A673 (cell line): Measurements from ENCODE around the gene FRS2. TPM values are rescaled to one million over a fixed set of nuclear protein-coding genes. Genes with fewer than 3 reads are reported as not detected.

Source experiments
- BruUV-seq: library from RNA; stranded (reverse); fragments of 400-500 nt; replicated peaks from 2 replicates; lab custom pipeline; 2021; lab: Mats Ljungman, UMichigan
- CTCF ChIA-PET: fragments of 300-600 bp; sonication (Branson Sonifier 250); formaldehyde crosslinking; loops from one replicate; lab custom pipeline; 2022; ENCODE audit warnings: antibody characterized with exemption; lab: Charles Lee
- POLR2A ChIA-PET: fragments of 300-600 bp; sonication (Branson Sonifier 250); formaldehyde crosslinking; loops from one replicate; lab custom pipeline; 2022; ENCODE audit warnings: antibody characterized with exemption; ENCODE audit not compliant: low non-redundant PET; lab: Charles Lee
- DNase-seq: peaks from one replicate; pipeline ENCODE4 v3.0.0-alpha.2; 2015; ENCODE audit warnings: low spot score
- H3K27ac ChIP-seq: fragments of 200-600 bp; sonication (generic); 2 replicates; pipeline ENCODE4 v1.5.1; 2016; ENCODE audit warnings: mixed run types, low read depth, mild to moderate bottlenecking, mixed read lengths, antibody characterized with exemption, low read length; ENCODE audit not compliant: poor library complexity, severe bottlenecking
- H3K27me3 ChIP-seq: fragments of 200-600 bp; sonication (generic); replicated peaks from 2 replicates; pipeline ENCODE4 v1.6.1; 2017; ENCODE audit warnings: mixed run types, low read depth, mild to moderate bottlenecking, mixed read lengths, antibody characterized with exemption, low read length; ENCODE audit not compliant: insufficient read depth, poor library complexity
- H3K36me3 ChIP-seq: fragments of 200-600 bp; sonication (generic); 2 replicates; pipeline ENCODE4 v1.6.1; 2016; ENCODE audit warnings: mixed run types, mild to moderate bottlenecking, mixed read lengths, antibody characterized with exemption, low read length; ENCODE audit not compliant: insufficient read depth, poor library complexity, severe bottlenecking
- H3K4me1 ChIP-seq: fragments of 200-600 bp; sonication (generic); 2 replicates; pipeline ENCODE4 v1.6.1; 2017; ENCODE audit warnings: mixed run types, mild to moderate bottlenecking, mixed read lengths, antibody characterized with exemption, low read length; ENCODE audit not compliant: insufficient read depth, poor library complexity, severe bottlenecking
- H3K4me3 ChIP-seq: fragments of 200-600 bp; sonication (generic); 2 replicates; pipeline ENCODE4 v1.5.1; 2016; ENCODE audit warnings: low read depth, mixed run types, mild to moderate bottlenecking, mixed read lengths, low read length; ENCODE audit not compliant: poor library complexity, severe bottlenecking
- H3K9me3 ChIP-seq: fragments of 200-600 bp; sonication (generic); 2 replicates; pipeline ENCODE4 v1.6.1; 2016; ENCODE audit warnings: mixed run types, low read depth, mild to moderate bottlenecking, mixed read lengths, antibody characterized with exemption, low read length; ENCODE audit not compliant: poor library complexity, severe bottlenecking
- EZH2 ChIP-seq: fragments of 200-600 bp; sonication (generic); IDR thresholded peaks from 2 replicates; pipeline ENCODE4 v1.6.1; 2017; ENCODE audit warnings: borderline replicate concordance, low read depth, mild to moderate bottlenecking, mixed read lengths, antibody characterized with exemption, low read length; ENCODE audit not compliant: poor library complexity, severe bottlenecking
- intact Hi-C: fragments of 100-400 bp; cut with micrococcal nuclease; formaldehyde crosslinking; loops from one replicate; pipeline ENCODE4 v1.10.0; 2022; ENCODE audit not compliant: unreplicated experiment
- total RNA-seq: library from RNA; stranded (reverse); gene quantifications from 2 replicates; pipeline ENCODE4 v1.2.3, GENCODE V29; 2021
- TF ChIP-seq, protein P1 (sequence below): fragments of 300-800, 200-600 bp; sonication (generic); conservative IDR thresholded peaks from 2 replicates; pipeline ENCODE4 v1.5.1; 2017; ENCODE audit warnings: low read depth, mild to moderate bottlenecking, antibody characterized with exemption, low read length, moderate library complexity, mixed read lengths

The FRS2 gene
- total RNA-seq, 1 experiment from 2014 or later = 34.5 TPM

DNA sequence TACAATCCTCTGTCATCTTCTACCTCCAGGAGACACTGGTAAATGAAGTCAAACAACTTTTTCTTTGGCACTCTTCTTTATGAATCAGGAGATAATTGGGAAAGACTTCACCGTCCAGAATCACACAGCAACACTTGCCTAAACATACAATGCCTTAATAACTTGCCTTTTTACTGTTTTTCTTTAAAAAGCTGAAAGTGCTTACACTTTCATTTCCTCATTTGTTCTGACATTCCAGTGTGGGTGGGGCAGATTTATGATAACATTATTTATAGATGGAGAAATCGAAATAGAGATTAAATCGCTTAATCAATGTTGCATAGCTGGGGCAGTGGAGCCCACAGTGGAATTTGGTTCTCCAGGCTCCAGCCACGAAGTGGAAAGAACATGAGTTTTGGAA lies 2.8 kb upstream of the FRS2 start:
- Histone ChIP-seq H3K4me1 (peaks cover 10% of the 10 kb centered on the region), H3K27ac (no peak overlapping the region), H3K36me3 (no peaks in the 10 kb centered on the region), H3K4me3 (no peak overlapping the region), H3K27me3 (no peaks in the 10 kb centered on the region), H3K9me3 (no peaks in the 10 kb centered on the region)
- POLR2A ChIA-PET = no interaction called here
- BruUV-seq = no TSS peak
- CTCF ChIA-PET = no interaction called here
- intact Hi-C loops = no loop called here
- DNase-seq = no peak
- TF ChIP-seq, protein P1, sequence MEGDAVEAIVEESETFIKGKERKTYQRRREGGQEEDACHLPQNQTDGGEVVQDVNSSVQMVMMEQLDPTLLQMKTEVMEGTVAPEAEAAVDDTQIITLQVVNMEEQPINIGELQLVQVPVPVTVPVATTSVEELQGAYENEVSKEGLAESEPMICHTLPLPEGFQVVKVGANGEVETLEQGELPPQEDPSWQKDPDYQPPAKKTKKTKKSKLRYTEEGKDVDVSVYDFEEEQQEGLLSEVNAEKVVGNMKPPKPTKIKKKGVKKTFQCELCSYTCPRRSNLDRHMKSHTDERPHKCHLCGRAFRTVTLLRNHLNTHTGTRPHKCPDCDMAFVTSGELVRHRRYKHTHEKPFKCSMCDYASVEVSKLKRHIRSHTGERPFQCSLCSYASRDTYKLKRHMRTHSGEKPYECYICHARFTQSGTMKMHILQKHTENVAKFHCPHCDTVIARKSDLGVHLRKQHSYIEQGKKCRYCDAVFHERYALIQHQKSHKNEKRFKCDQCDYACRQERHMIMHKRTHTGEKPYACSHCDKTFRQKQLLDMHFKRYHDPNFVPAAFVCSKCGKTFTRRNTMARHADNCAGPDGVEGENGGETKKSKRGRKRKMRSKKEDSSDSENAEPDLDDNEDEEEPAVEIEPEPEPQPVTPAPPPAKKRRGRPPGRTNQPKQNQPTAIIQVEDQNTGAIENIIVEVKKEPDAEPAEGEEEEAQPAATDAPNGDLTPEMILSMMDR = no peak
- TF ChIP-seq EZH2 = no peak

- BruUV-seq = no TSS peak
- Histone ChIP-seq H3K27ac (no peak overlapping the region), H3K27me3 (no peaks in the 10 kb centered on the region), H3K4me3 (no peak overlapping the region), H3K4me1 (peaks cover 15% of the 10 kb centered on the region), H3K36me3 (no peaks in the 10 kb centered on the region), H3K9me3 (no peaks in the 10 kb centered on the region)
- intact Hi-C loops = no loop called here
- POLR2A ChIA-PET = no interaction called here
- TF ChIP-seq EZH2 = no peak
- TF ChIP-seq, protein P1 = no peak
- CTCF ChIA-PET = no interaction called here
- DNase-seq = no peak
Observed at GRCh38 chr12:69468237-69469026, 1.8 kb upstream of the FRS2 start.

GRCh38 chr12:69469854-69470188 lies 367 bp upstream of the FRS2 start:
- TF ChIP-seq EZH2 = no peak
- TF ChIP-seq, protein P1 = no peak
- Histone ChIP-seq H3K4me3 (peak overlapping the region; percentile 90), H3K9me3 (no peaks in the 10 kb centered on the region), H3K27ac (peak overlapping the region; percentile 96), H3K27me3 (no peaks in the 10 kb centered on the region), H3K36me3 (no peaks in the 10 kb centered on the region), H3K4me1 (peaks cover 21% of the 10 kb centered on the region)
- POLR2A ChIA-PET = no interaction called here
- DNase-seq = no peak
- BruUV-seq = TSS peak; percentile 99
- intact Hi-C loops = loop anchor here (2.0 kb wide), 1 partner anchor 101 kb away; no protein-coding TSS in a partner anchor
- CTCF ChIA-PET = interaction anchor here (0.6 to 1.0 kb wide), 2 partner anchors 54 to 101 kb away, joined by 3 read pairs; no protein-coding TSS in a partner anchor
